Measurements from ENCODE around the gene NECTIN3.

DNA sequence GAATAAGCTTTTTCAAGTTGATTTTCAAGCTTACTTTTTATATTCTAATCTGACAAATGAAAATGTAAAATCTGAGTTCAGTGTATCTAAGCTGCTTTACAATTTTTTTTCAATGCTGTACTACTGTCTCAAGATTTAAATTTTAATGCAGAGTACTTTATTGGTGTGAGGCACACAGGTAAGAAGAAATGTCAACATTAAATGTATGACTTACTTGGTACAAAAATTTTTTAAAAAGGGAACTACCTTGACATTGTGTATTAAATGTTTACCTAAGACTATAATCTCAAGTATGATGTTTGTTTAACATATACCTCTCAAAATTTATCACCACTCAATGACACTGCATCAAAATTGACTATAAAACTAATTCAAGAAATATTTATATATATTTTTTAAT, 62.7 kb downstream of the NECTIN3 start:
- TF ChIP-seq, protein P1, sequence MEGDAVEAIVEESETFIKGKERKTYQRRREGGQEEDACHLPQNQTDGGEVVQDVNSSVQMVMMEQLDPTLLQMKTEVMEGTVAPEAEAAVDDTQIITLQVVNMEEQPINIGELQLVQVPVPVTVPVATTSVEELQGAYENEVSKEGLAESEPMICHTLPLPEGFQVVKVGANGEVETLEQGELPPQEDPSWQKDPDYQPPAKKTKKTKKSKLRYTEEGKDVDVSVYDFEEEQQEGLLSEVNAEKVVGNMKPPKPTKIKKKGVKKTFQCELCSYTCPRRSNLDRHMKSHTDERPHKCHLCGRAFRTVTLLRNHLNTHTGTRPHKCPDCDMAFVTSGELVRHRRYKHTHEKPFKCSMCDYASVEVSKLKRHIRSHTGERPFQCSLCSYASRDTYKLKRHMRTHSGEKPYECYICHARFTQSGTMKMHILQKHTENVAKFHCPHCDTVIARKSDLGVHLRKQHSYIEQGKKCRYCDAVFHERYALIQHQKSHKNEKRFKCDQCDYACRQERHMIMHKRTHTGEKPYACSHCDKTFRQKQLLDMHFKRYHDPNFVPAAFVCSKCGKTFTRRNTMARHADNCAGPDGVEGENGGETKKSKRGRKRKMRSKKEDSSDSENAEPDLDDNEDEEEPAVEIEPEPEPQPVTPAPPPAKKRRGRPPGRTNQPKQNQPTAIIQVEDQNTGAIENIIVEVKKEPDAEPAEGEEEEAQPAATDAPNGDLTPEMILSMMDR (IDR thresholded peaks at IDR 0.05; ENCODE audit: low read length): no peak
- TF ChIP-seq EZH2phosphoT487 (IDR thresholded peaks at IDR 0.05; ENCODE audit: low read length): no peak

Measured in MM.1S (cell line).